NCI-H2081 (cell line): ENCODE data around the gene VEZF1.

Source experiments
- DNase-seq, 2 experiments: peaks; one replicate each; lab custom pipeline; 2025; lab: John Stamatoyannopoulos, UW

Gene VEZF1, protein sequence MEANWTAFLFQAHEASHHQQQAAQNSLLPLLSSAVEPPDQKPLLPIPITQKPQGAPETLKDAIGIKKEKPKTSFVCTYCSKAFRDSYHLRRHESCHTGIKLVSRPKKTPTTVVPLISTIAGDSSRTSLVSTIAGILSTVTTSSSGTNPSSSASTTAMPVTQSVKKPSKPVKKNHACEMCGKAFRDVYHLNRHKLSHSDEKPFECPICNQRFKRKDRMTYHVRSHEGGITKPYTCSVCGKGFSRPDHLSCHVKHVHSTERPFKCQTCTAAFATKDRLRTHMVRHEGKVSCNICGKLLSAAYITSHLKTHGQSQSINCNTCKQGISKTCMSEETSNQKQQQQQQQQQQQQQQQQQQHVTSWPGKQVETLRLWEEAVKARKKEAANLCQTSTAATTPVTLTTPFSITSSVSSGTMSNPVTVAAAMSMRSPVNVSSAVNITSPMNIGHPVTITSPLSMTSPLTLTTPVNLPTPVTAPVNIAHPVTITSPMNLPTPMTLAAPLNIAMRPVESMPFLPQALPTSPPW

GRCh38 chr17:57987581-57988300, at the start of gene VEZF1:
TSS of gene VEZF1 (minus strand) at chr17:57988254. CDS start at chr17:57988111, 143 bp downstream.
- peak; percentile 87 to 92 for DNase-seq

- DNase-seq: no peak
Observed at GRCh38 chr17:58032691-58033415, 44.8 kb upstream of the VEZF1 start.

- DNase-seq: no peak
Observed at GRCh38 chr17:58028578-58028977, 40.5 kb upstream of the VEZF1 start.

DNA sequence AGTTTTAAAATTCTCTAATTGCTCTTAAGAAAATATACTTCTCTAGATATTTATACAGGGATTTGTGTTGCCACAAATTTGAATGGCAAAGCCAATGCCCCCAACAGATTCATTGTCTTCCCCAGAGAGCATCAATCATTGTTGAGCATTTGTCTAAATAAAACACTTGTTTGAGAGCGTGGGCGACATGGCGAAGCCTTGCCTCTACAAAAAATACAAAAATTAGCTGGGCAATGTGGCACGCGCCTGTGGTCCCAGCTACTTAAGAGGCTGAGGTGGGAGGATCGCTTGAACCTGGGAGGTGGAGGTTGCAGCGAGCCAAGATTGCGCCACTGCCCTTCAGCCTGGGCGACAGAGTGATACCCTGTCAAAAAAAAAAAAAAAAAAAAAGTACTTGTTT, 32.3 kb upstream of the VEZF1 start:
- peak; percentile 15 to 61 for DNase-seq

DNA sequence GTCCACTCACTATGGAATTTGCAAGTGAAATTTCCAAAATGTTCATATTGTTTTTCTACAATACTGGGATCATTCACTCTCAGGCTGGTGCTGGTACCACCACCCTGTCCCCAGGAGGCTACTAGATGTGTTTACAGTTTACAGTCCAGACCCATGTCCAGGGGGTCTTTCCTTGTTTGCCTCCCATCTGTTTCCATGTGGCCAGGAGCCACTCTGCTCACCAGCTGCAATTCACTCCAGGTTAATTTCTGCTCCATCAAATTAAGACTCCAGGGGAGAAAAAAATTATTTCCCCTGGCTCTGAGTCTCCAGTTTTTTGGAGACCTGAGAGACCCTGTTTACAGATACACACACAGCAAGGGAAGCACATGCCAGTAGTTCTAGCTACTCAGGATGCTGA, 31.5 kb upstream of the VEZF1 start:
- DNase-seq: peak in 1 of 2 experiments; percentile 22

GRCh38 chr17:58019039-58019438, 31.0 kb upstream of the VEZF1 start:
- DNase-seq: no peak

- no peak for DNase-seq
Observed at GRCh38 chr17:58010067-58010799, 22.2 kb upstream of the VEZF1 start.

GRCh38 chr17:58007781-58008706, 20.0 kb upstream of the VEZF1 start:
- no peak for DNase-seq

DNA sequence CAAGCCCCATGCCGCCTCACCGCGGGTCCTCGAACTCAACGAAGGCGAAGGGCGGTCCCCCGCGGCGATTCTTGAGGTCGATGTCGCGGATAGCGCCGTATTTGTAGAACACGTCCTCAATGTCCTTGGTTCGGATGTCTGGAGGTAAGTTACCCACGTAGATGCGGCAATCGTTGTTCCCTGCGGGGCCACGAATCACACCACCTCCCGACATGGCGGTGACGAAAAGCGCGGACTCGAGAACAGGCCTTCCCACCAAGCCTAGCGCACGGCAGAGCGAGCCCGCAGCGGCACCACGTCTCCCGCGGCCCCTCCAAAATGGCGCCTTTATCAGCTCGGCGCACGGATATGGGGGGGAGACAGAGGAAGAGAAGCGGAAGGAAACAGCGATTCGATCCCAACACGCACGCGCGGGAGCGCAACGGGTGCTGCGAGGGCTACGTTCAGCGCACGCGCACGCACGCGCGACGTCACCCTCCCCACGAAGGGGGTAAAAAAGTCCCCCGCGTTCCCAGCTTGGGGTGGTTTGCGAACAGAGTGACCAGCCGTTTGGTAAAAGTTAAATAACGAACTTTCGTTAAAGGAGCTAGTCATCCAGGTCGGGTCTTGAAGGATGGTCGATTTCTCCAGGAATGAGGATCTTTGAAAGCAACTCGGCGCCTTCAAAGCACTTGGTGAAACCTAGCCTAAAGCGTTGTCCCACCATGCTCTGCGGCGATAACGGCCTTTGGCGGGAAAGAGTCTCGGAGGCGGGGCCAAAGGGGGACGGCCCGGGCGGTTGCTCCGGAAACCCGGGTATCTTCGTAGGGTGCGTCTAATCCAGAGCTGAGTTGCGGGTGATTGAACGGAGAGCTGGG, 19.1 kb upstream of the VEZF1 start, which contains the start of gene SRSF1:
TSS of gene SRSF1 (minus strand) at position 323 of the 857 bp plus-strand sequence. CDS start at position 214, 109 bp downstream.
- peak; percentile 99 to 100 for DNase-seq

DNA sequence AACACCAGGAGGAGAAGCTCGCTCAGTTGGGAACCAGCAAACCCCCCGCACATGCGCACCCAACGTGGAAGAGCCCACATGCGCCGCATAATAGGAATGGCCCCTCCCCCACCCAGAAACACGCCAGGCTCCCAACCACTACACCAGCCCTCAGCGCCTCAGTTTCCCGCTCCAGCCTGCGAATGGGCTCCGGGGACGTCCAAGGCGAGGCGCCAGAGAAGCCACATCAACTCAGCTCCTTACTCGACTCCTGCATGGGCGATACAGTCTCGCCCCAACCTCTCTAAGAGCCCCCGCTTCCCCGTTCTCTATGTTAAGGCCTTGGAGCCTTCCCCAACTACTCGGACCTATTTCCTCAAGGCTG, 18.5 kb upstream of the VEZF1 start:
- DNase-seq: peak; percentile 83 to 85

GRCh38 chr17:58005728-58006559, 17.9 kb upstream of the VEZF1 start:
- no peak for DNase-seq

DNA sequence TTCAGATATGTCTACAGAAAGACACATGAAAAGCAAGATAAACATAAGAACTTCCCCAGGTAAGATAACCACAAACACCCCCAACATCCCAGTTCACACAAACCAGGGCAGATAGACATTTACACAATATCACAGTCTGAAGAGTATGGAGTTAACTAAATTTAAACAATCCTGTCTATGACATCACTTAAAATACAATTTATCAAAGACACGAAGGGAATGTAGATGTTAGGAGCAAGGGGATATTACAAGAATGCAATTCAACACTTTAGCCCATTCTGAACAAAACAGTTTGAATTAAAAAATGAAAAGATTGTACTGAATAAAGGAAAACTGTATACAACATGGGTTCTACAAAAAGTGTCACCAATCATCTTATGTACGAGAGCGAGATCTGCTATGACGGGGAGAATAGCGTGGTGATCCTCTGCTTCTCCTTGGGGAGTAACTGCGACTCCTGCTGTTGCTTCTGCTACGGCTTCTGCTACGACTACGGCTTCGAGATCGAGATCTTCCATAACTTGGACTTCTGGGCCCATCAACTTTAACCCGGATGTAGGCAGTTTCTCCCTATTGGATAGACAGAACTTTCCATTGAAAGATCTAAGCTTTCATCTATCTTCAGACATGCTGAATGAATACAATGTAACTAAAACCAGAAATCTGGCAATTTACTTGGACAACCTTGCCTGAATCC, 17.1 kb upstream of the VEZF1 start:
- DNase-seq: no peak

DNA sequence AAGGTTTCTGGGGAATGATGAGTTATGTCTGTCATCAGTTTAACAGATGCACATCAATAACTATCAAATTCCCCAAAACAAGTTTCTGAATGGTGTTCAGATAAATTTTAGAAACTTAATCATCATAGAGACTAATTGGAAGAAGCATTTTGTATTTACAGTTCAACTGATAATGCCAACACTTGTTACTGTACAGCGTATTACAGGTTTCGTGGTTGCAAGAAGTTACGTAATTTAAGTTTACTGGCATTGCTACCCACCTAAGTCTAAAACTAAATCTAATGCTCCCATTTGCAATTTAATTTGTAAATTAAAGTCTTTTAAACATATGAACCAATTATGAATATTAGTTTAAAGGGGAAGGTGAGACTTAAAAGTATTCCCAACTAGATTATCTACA, 16.0 kb upstream of the VEZF1 start:
- DNase-seq: no peak

DNA sequence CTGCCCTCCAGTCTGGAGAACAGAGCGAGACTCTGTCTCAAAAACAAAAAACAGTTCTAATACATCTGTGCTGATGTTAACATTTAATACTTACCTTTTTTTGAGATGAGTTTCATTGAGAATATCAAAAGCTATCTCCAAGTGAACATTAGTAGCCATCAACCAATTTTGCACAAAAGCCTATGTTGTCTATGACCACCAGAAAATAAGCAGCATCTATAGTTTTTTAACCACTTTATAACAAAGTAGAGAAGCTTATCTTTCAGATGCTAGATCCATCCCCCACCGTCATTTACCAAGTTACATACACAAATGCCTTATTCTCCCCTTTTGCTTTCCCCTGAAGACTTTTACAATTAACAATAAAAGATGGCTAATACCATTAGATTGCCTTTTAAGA, 14.9 kb upstream of the VEZF1 start:
- DNase-seq: no peak

DNA sequence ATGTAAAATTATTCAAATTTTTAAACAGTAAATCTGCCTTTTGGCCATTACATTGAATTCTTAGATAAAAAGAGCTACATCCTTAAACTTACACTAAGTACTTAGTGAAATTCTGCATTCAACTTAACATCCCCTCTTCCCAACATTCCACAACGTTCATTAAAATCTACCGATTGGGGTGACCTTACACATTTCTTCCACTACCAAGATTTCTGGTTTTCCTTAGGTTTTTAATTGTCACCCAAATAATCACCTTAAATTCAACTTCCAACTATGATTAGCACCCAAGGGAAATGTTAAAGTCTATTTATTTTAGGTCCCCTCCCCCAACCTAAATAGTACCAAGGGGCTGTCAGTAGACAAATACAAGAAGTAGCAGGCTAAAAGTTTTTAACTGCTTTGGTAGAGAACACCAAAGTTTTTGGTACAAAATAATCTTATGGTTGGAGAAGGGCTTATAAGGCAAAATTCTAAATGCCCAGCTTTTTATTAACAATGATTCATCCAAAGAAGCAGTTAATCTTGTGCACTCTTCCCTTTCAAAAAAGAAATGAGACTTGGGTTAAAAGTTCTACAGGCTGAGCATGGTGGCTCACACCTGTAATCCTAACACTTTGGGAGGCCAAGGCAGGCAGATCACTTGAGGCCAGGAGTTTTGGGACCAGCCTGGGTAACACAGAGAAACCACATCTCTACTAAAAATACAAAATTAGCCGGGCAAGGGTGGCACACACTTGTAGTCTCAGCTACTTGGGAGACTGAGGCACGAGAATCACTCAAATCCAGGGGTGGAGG, 14.3 kb upstream of the VEZF1 start:
- no peak for DNase-seq

- DNase-seq: no peak
Observed at GRCh38 chr17:58001461-58002124, 13.5 kb upstream of the VEZF1 start.
